K562 (cell line): Measurements from ENCODE around the gene EDN2. TPM values are rescaled to one million over a fixed set of nuclear protein-coding genes. Genes with fewer than 3 reads are reported as not detected.

Source experiments
- ATAC-seq: fragments of 200-7000 bp; cut with Tn5 transposase; 3 replicates; pipeline ENCODE4 v1.9.1; 2020; ENCODE audit warnings: moderate library complexity
- BruUV-seq: library from RNA; stranded (reverse); fragments of 400-500 nt; replicated peaks from 2 replicates; lab custom pipeline; 2021; lab: Mats Ljungman, UMichigan
- CTCF ChIA-PET: fragments of 300-600 bp; formaldehyde crosslinking; extraction: SDS; loops from one replicate; lab custom pipeline; 2021; ENCODE audit warnings: low intra/inter-chr PET ratio; lab: Yijun Ruan, JAX
- POLR2A ChIA-PET: fragments of 300-600, 350-650 bp; sonication (Branson Sonifier 250); formaldehyde crosslinking; extraction: SDS; loops from one replicate; lab custom pipeline; 2021; ENCODE audit warnings: antibody characterized with exemption, inconsistent platforms; lab: Yijun Ruan, JAX
- DNase-seq, 4 experiments: peaks; one replicate each; pipeline versions ENCODE4 v3.0.0 to v3.0.0-alpha.2; 2011 to 2018; ENCODE audit warnings: low spot score in 3 of 4, mixed read lengths in 3 of 4; ENCODE audit errors: extremely low read depth in 1 of 4
- FAIRE-seq: peaks from 2 replicates; lab custom pipeline; 2011; peaks lifted over from hg19 to GRCh38; lab: Jason Lieb, UNC
- H2AFZ ChIP-seq: 2 replicates; pipeline ENCODE4 v1.6.0; 2011; ENCODE audit warnings: low read depth, low read length, control low read depth, inconsistent platforms
- H3K27ac ChIP-seq: fragments of 200-600 bp; 3 replicates; pipeline ENCODE4 v1.8.0; 2011; ENCODE audit warnings: low read depth, mild to moderate bottlenecking, control low read depth, inconsistent platforms, low read length, moderate library complexity, mixed read lengths; ENCODE audit errors: extremely low read depth
- H3K27me3 ChIP-seq, 2 experiments: fragments of 300-600 bp in 1 of 2; 2 replicates in 1 of 2; 3 replicates in 1 of 2; pipeline versions ENCODE4 v1.6.0 to v1.8.0; 2011; ENCODE audit warnings: inconsistent platforms in 2 of 2, low read length in 2 of 2, mild to moderate bottlenecking in 1 of 2, mixed read lengths in 1 of 2, moderate library complexity in 1 of 2; ENCODE audit not compliant: control insufficient read depth in 2 of 2, insufficient read depth in 2 of 2
- H3K36me3 ChIP-seq: fragments of 300-600 bp; 3 replicates; pipeline ENCODE4 v1.8.0; 2011; ENCODE audit warnings: mild to moderate bottlenecking, low read length, inconsistent platforms; ENCODE audit not compliant: control insufficient read depth, insufficient read depth
- H3K4me1 ChIP-seq, 2 experiments: fragments of 200-600 bp in 1 of 2; replicated peaks in 1 of 2; 2 replicates in 1 of 2; 3 replicates in 1 of 2; pipeline versions ENCODE4 v1.5.1 to v1.8.0; 2011; ENCODE audit warnings: inconsistent platforms in 2 of 2, low read length in 2 of 2, mild to moderate bottlenecking in 1 of 2, mixed read lengths in 1 of 2, moderate library complexity in 1 of 2; ENCODE audit not compliant: control insufficient read depth in 2 of 2, insufficient read depth in 2 of 2
- H3K4me2 ChIP-seq: 2 replicates; pipeline ENCODE4 v1.6.1; 2011; ENCODE audit warnings: low read length, control low read depth, inconsistent platforms, mixed read lengths; ENCODE audit not compliant: insufficient read depth
- H3K4me3 ChIP-seq: fragments of 200-600 bp; sonication (generic), shearing (Covaris generic); 2 replicates; pipeline ENCODE4 v1.5.1; 2016; ENCODE audit warnings: control low read depth, inconsistent platforms
- H3K79me2 ChIP-seq: fragments of 200-600 bp; 3 replicates; pipeline ENCODE4 v1.8.0; 2011; ENCODE audit warnings: low read length, inconsistent platforms; ENCODE audit not compliant: control insufficient read depth, insufficient read depth
- H3K9ac ChIP-seq, 2 experiments: 2 replicates each; pipeline versions ENCODE4 v1.6.0 to v1.6.1; 2011; ENCODE audit warnings: low read depth in 2 of 2, low read length in 2 of 2, control low read depth in 1 of 2, inconsistent platforms in 1 of 2, mild to moderate bottlenecking in 1 of 2, mixed read lengths in 1 of 2; ENCODE audit not compliant: insufficient read depth in 1 of 2
- H3K9me1 ChIP-seq: one replicate; pipeline ENCODE4 v1.6.0; 2011; ENCODE audit warnings: inconsistent platforms, mild to moderate bottlenecking, low read length, moderate library complexity; ENCODE audit not compliant: control insufficient read depth, insufficient read depth
- H3K9me3 ChIP-seq: replicated peaks from 2 replicates; pipeline ENCODE4 v1.5.1; 2011; ENCODE audit warnings: low read depth, low read length, inconsistent platforms; ENCODE audit not compliant: control insufficient read depth, insufficient read depth
- H4K20me1 ChIP-seq: replicated peaks from 2 replicates; pipeline ENCODE4 v1.6.1; 2011; ENCODE audit warnings: low read length, inconsistent platforms, mixed read lengths; ENCODE audit not compliant: control insufficient read depth, insufficient read depth
- ARNT ChIP-seq, 2 experiments: fragments of 450-650 bp; IDR thresholded peaks; 2 replicates each; pipeline ENCODE4 v1.6.1; 2016; ENCODE audit warnings: mild to moderate bottlenecking in 1 of 2
- CBX5 ChIP-seq: IDR thresholded peaks from 2 replicates; pipeline ENCODE4 v1.6.1; 2014; ENCODE audit warnings: low read depth, borderline replicate concordance
- NCOA1 ChIP-seq: fragments of 450-650 bp; IDR thresholded peaks from 2 replicates; pipeline ENCODE4 v1.6.1; 2016; ENCODE audit warnings: low read depth
- NCOA6 ChIP-seq: fragments of 450-650 bp; IDR thresholded peaks from 2 replicates; pipeline ENCODE4 v1.6.1; 2017; ENCODE audit warnings: mild to moderate bottlenecking
- POLR2AphosphoS2 ChIP-seq: IDR thresholded peaks from 2 replicates; pipeline ENCODE4 v1.6.1; 2012; ENCODE audit warnings: low read length, improper control_type of control experiment
- TEAD4 ChIP-seq, 2 experiments: sonication (generic) in 1 of 2; formaldehyde crosslinking in 1 of 2; IDR thresholded peaks; 2 replicates each; pipeline versions ENCODE4 v1.6.1 to v1.8.0; 2012 to 2022; ENCODE audit warnings: borderline replicate concordance in 1 of 2, inconsistent platforms in 1 of 2, low read length in 1 of 2, mild to moderate bottlenecking in 1 of 2, missing genetic modification reagents in 1 of 2
- THRAP3 ChIP-seq: fragments of 450-650 bp; IDR thresholded peaks from 2 replicates; pipeline ENCODE4 v1.6.1; 2016; ENCODE audit warnings: mild to moderate bottlenecking, inconsistent platforms, borderline replicate concordance
- TRIM28 ChIP-seq: fragments of 450-650 bp; IDR thresholded peaks from 2 replicates; pipeline ENCODE4 v1.6.1; 2017
- ZNF408 ChIP-seq: fragments of 250-450 bp; sonication (Bioruptor Pico); IDR thresholded peaks from 2 replicates; pipeline ENCODE4 v1.4.0; 2020; ENCODE audit warnings: low read depth, mild to moderate bottlenecking, moderate library complexity
- WGBS: fragments of 100-300 bp; shearing (Covaris generic); methylation state at CpG from one replicate; pipeline ENCODE4 v1.1.6; 2016; ENCODE audit warnings: low coverage, mixed read lengths; ENCODE audit not compliant: insufficient coverage; ENCODE audit errors: missing lambda C conversion rate; 5-methylcytosine and 5-hydroxymethylcytosine counted together
- in situ Hi-C: fragments of 300-500 bp; cut with MboI; formaldehyde crosslinking; loops from 4 replicates; pipeline ENCODE4 v1.15.0; 2018; ENCODE audit warnings: inconsistent platforms, mixed read lengths
- intact Hi-C: fragments of 100-400 bp; cut with micrococcal nuclease; formaldehyde crosslinking; loops from 2 replicates; pipeline ENCODE4 v1.14.2; 2022
- polyA plus RNA-seq, 8 experiments: library from polyadenylated mRNA; depleted of rRNA in 4 of 8; stranded (reverse) in 5 of 8; unstranded in 3 of 8; fragments of >200 nt; fragmentation: Nextera tagmentation in 2 of 8; fragmentation: Illumina TruSeq in 1 of 8; extraction: Ambion mirVana in 2 of 8; extraction: Trizol in 1 of 8; gene quantifications; 2 replicates each; pipeline versions ENCODE4 v1.2.1 to v1.2.3, GENCODE V29; 2011 to 2014; ENCODE audit warnings: inconsistent platforms in 1 of 8, missing spikeins in 1 of 8
- total RNA-seq, 7 experiments: library from RNA; depleted of rRNA in 6 of 7; stranded (reverse); fragments of >200 nt in 6 of 7; fragmentation: Illumina TruSeq in 2 of 7; extraction: Trizol in 2 of 7; gene quantifications; 2 replicates each; pipeline versions ENCODE4 v1.2.1 to v1.2.3, GENCODE V29; 2011 to 2021; ENCODE audit warnings: low replicate concordance in 1 of 7
- TF ChIP-seq, protein P1 (sequence below): fragments of 450-650 bp; formaldehyde crosslinking; IDR thresholded peaks from 2 replicates; pipeline ENCODE4 v1.4.0; 2020; ENCODE audit warnings: mild to moderate bottlenecking, moderate library complexity
- TF ChIP-seq, protein P2 (sequence below): fragments of 450-650 bp; IDR thresholded peaks from 2 replicates; pipeline ENCODE4 v1.6.1; 2016; ENCODE audit warnings: low read depth, mild to moderate bottlenecking, moderate library complexity

Gene EDN2
- total and polyA plus RNA-seq, 9 of the 15 experiments (the other 6 are each of a cell fraction or from before 2014, with no cell fraction given): not detected

DNA sequence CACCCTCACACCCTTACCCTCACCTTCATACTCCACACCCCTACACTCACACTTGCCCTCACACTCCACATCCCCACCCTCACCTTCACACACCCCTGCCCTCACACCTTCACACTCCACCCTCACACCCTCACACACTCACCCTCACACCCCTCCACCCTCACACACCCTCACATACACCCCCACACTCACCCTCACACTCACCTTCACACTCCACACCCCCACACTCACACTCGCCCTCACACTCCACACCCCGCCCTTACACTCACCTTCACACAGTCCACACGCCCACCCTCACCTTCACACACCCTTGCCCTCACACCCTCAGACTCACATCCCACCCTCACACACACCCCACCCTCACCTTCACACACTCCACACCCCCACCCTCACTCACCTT lies 43.6 kb upstream of the EDN2 start:
- no peak for TF ChIP-seq ARNT (IDR thresholded peaks at IDR 0.05)
- no peak for TF ChIP-seq THRAP3
- no peak for TF ChIP-seq NCOA6
- no peak for TF ChIP-seq ZNF408 (CRISPR knock-in tag)
- no peak for TF ChIP-seq CBX5
- TF ChIP-seq, protein P1, sequence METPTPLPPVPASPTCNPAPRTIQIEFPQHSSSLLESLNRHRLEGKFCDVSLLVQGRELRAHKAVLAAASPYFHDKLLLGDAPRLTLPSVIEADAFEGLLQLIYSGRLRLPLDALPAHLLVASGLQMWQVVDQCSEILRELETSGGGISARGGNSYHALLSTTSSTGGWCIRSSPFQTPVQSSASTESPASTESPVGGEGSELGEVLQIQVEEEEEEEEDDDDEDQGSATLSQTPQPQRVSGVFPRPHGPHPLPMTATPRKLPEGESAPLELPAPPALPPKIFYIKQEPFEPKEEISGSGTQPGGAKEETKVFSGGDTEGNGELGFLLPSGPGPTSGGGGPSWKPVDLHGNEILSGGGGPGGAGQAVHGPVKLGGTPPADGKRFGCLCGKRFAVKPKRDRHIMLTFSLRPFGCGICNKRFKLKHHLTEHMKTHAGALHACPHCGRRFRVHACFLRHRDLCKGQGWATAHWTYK: no peak
- no peak for TF ChIP-seq POLR2AphosphoS2
- no peak for TF ChIP-seq TEAD4 (IDR thresholded peaks at IDR 0.05; ENCODE audit: low read length)
- TF ChIP-seq TEAD4 (CRISPR knock-in tag; IDR thresholded peaks at IDR 0.05; ENCODE audit: borderline replicate concordance): no peak
- TF ChIP-seq TRIM28: no peak
- no peak for TF ChIP-seq NCOA1
- TF ChIP-seq, protein P2, sequence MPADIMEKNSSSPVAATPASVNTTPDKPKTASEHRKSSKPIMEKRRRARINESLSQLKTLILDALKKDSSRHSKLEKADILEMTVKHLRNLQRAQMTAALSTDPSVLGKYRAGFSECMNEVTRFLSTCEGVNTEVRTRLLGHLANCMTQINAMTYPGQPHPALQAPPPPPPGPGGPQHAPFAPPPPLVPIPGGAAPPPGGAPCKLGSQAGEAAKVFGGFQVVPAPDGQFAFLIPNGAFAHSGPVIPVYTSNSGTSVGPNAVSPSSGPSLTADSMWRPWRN: no peak
- Histone ChIP-seq H3K9me1 (no peaks in the 10 kb centered on the region), H3K27ac (no peak overlapping the region), H3K9ac (no peak overlapping the region), H3K4me3 (no peak overlapping the region), H2AFZ (no peak overlapping the region), H3K79me2 (no peaks in the 10 kb centered on the region), H3K9me3 (no peaks in the 10 kb centered on the region; the same call in 1 of the 2 replicates), H4K20me1 (no peaks in the 10 kb centered on the region), H3K36me3 (no peaks in the 10 kb centered on the region), H3K4me1 (no peaks in the 10 kb centered on the region), H3K4me2 (no peak overlapping the region), H3K27me3 (peaks cover 0 to 22% of the 10 kb centered on the region in 2 experiments; a peak in 2 of 5 replicates)
- no peak for DNase-seq
- ChIA-PET POLR2A (no interaction called here), CTCF (no interaction called here)
- FAIRE-seq: no peak
- BruUV-seq: no TSS peak
- WGBS: 10% methylated on average over 2 of the region's 3 CpGs
- no peak for ATAC-seq
- in situ Hi-C loops (no loop called here), intact Hi-C loops (no loop called here)
